IMR-90 (cell line): Measurements from ENCODE around the gene ZNF169. TPM values are rescaled to one million over a fixed set of nuclear protein-coding genes. Genes with fewer than 3 reads are reported as not detected.

Source experiments
- ATAC-seq: fragments of 200-7000 bp; cut with Tn5 transposase; 2 replicates; pipeline ENCODE4 v1.9.1; 2020; ENCODE audit warnings: low read depth, mild to moderate bottlenecking, moderate library complexity
- BruUV-seq: library from RNA; stranded (reverse); fragments of 400-500 nt; replicated peaks from 2 replicates; lab custom pipeline; 2021; lab: Mats Ljungman, UMichigan
- CTCF ChIA-PET: fragments of 300-600 bp; formaldehyde crosslinking; extraction: SDS; loops from one replicate; lab custom pipeline; 2021; ENCODE audit warnings: antibody characterized with exemption; lab: Yijun Ruan, JAX
- POLR2A ChIA-PET: fragments of 300-600 bp; sonication (Branson Sonifier 250); formaldehyde crosslinking; loops from one replicate; lab custom pipeline; 2022; ENCODE audit warnings: antibody characterized with exemption; ENCODE audit not compliant: unreplicated experiment; lab: Charles Lee
- DNase-seq: peaks from one replicate; pipeline ENCODE4 v3.0.0; 2013
- H2AFZ ChIP-seq: replicated peaks from 2 replicates; pipeline ENCODE3; 2013; ENCODE audit warnings: low read length, mild to moderate bottlenecking; ENCODE audit not compliant: poor library complexity
- H2AK5ac ChIP-seq: 2 replicates; pipeline ENCODE4 v1.6.1; 2013; ENCODE audit warnings: low read depth, low read length, inconsistent platforms
- H2AK9ac ChIP-seq: replicated peaks from 2 replicates; pipeline ENCODE3; 2013; ENCODE audit warnings: mild to moderate bottlenecking, low read depth, low read length, moderate library complexity; ENCODE audit not compliant: poor library complexity
- H2BK120ac ChIP-seq: 2 replicates; pipeline ENCODE4 v1.6.1; 2013; ENCODE audit warnings: low read depth, low read length, inconsistent platforms
- H2BK15ac ChIP-seq: 3 replicates; pipeline ENCODE4 v1.6.1; 2013; ENCODE audit warnings: low read depth, low read length, inconsistent platforms
- H2BK20ac ChIP-seq: 2 replicates; pipeline ENCODE4 v1.6.1; 2013; ENCODE audit warnings: low read depth, mild to moderate bottlenecking, inconsistent platforms, low read length, moderate library complexity
- H2BK5ac ChIP-seq: 2 replicates; pipeline ENCODE4 v1.6.1; 2013; ENCODE audit warnings: mild to moderate bottlenecking, low read depth, low read length, inconsistent platforms; ENCODE audit not compliant: poor library complexity, severe bottlenecking
- H3K14ac ChIP-seq: replicated peaks from 2 replicates; pipeline ENCODE4 v1.6.1; 2013; ENCODE audit warnings: low read depth, low read length, inconsistent platforms
- H3K18ac ChIP-seq: 2 replicates; pipeline ENCODE4 v1.6.1; 2013; ENCODE audit warnings: low read depth, low read length, control low read depth
- H3K23ac ChIP-seq: 2 replicates; pipeline ENCODE4 v1.6.1; 2013; ENCODE audit warnings: low read depth, low read length, inconsistent platforms
- H3K27ac ChIP-seq: 2 replicates; pipeline ENCODE4 v1.5.1; 2013; ENCODE audit warnings: mild to moderate bottlenecking, control low read depth, low read length; ENCODE audit not compliant: insufficient read depth
- H3K27me3 ChIP-seq: 2 replicates; pipeline ENCODE4 v1.6.1; 2013; ENCODE audit warnings: low read length; ENCODE audit not compliant: control insufficient read depth, insufficient read depth
- H3K36me3 ChIP-seq: 2 replicates; pipeline ENCODE4 v1.6.1; 2013; ENCODE audit warnings: low read length, mixed read lengths; ENCODE audit not compliant: control insufficient read depth, insufficient read depth
- H3K4ac ChIP-seq: 2 replicates; pipeline ENCODE4 v1.6.1; 2013; ENCODE audit warnings: low read depth, low read length, inconsistent platforms
- H3K4me1 ChIP-seq: 2 replicates; pipeline ENCODE4 v1.6.1; 2013; ENCODE audit warnings: low read length, mixed read lengths; ENCODE audit not compliant: control insufficient read depth, insufficient read depth
- H3K4me2 ChIP-seq: 2 replicates; pipeline ENCODE4 v1.6.1; 2013; ENCODE audit warnings: low read depth, mild to moderate bottlenecking, control low read depth, low read length, moderate library complexity
- H3K4me3 ChIP-seq: 2 replicates; pipeline ENCODE4 v1.5.1; 2013; ENCODE audit warnings: low read depth, mild to moderate bottlenecking, control low read depth, low read length, moderate library complexity; ENCODE audit not compliant: insufficient read depth
- H3K56ac ChIP-seq: 2 replicates; pipeline ENCODE4 v1.6.1; 2013; ENCODE audit warnings: low read length, inconsistent platforms; ENCODE audit not compliant: insufficient read depth; ENCODE audit errors: extremely low read depth
- H3K79me1 ChIP-seq, 2 experiments: 2 replicates each; pipeline ENCODE4 v1.6.1; 2013; ENCODE audit warnings: low read length in 2 of 2, inconsistent platforms in 1 of 2, low read depth in 1 of 2
- H3K9ac ChIP-seq: 2 replicates; pipeline ENCODE4 v1.6.1; 2013; ENCODE audit warnings: low read depth, low read length, control low read depth
- H3K9me1 ChIP-seq: 2 replicates; pipeline ENCODE4 v1.6.1; 2013; ENCODE audit warnings: low read length, inconsistent platforms; ENCODE audit not compliant: insufficient read depth
- H3K9me3 ChIP-seq: 2 replicates; pipeline ENCODE4 v1.6.1; 2013; ENCODE audit warnings: low read length; ENCODE audit not compliant: control insufficient read depth, insufficient read depth
- H4K20me1 ChIP-seq: 2 replicates; pipeline ENCODE4 v1.6.1; 2013; ENCODE audit warnings: low read length, inconsistent platforms; ENCODE audit not compliant: insufficient read depth
- H4K5ac ChIP-seq: 2 replicates; pipeline ENCODE4 v1.6.1; 2013; ENCODE audit warnings: mild to moderate bottlenecking, low read depth, low read length, control low read depth
- H4K8ac ChIP-seq, 2 experiments: 2 replicates each; pipeline ENCODE4 v1.6.1; 2013; ENCODE audit warnings: low read depth in 2 of 2, low read length in 2 of 2, control low read depth in 1 of 2, inconsistent platforms in 1 of 2
- H4K91ac ChIP-seq: 2 replicates; pipeline ENCODE4 v1.6.1; 2013; ENCODE audit warnings: low read depth, low read length, inconsistent platforms; ENCODE audit not compliant: insufficient read depth
- BHLHE40 ChIP-seq: fragments of 150-350 bp; IDR thresholded peaks from 2 replicates; pipeline ENCODE4 v1.6.1; 2016; ENCODE audit warnings: mild to moderate bottlenecking, low read depth, low read length
- CEBPB ChIP-seq: IDR thresholded peaks from 2 replicates; pipeline ENCODE4 v1.6.1; 2012; ENCODE audit warnings: low read depth, low read length, improper control_type of control experiment
- MAZ ChIP-seq: IDR thresholded peaks from 2 replicates; pipeline ENCODE4 v1.6.1; 2012; ENCODE audit warnings: low read depth, mild to moderate bottlenecking, low read length, improper control_type of control experiment, moderate library complexity, borderline replicate concordance
- MXI1 ChIP-seq: IDR thresholded peaks from 2 replicates; pipeline ENCODE4 v1.6.1; 2012; ENCODE audit warnings: low read depth, mild to moderate bottlenecking, low read length, moderate library complexity, borderline replicate concordance
- NFE2L2 ChIP-seq: fragments of 150-350 bp; IDR thresholded peaks from 2 replicates; pipeline ENCODE4 v1.6.1; 2016; ENCODE audit warnings: low read depth, mild to moderate bottlenecking, low read length
- POLR2A ChIP-seq: IDR thresholded peaks from 2 replicates; pipeline ENCODE4 v1.6.1; 2012; ENCODE audit warnings: mild to moderate bottlenecking, low read depth, low read length
- RAD21 ChIP-seq: IDR thresholded peaks from 2 replicates; pipeline ENCODE4 v1.6.1; 2012; ENCODE audit warnings: low read length, improper control_type of control experiment
- WGBS, 2 experiments: methylation state at CpG; one replicate each; pipeline versions ENCODE4 v1.1.5 to v1.1.7; 2013; ENCODE audit warnings: missing lambda C conversion rate in 2 of 2; ENCODE audit not compliant: insufficient read length in 1 of 2; ENCODE audit errors: extremely low coverage in 2 of 2; 5-methylcytosine and 5-hydroxymethylcytosine counted together
- dilution Hi-C: fragments of 300-500 bp; cut with HindIII; formaldehyde crosslinking; loops from one replicate; pipeline ENCODE4 v1.14.3; 2018; ENCODE audit warnings: low sequenced_read_pairs; ENCODE audit not compliant: unreplicated experiment
- in situ Hi-C: fragments of 300-500 bp; cut with MboI; formaldehyde crosslinking; loops from 3 replicates; pipeline ENCODE4 v1.14.3; 2019; ENCODE audit warnings: low sequenced_read_pairs, inconsistent platforms, mixed read lengths
- intact Hi-C: fragments of 100-400 bp; cut with micrococcal nuclease; formaldehyde crosslinking; loops from 2 replicates; pipeline ENCODE4 v1.10.0; 2022
- polyA plus RNA-seq, 3 experiments: library from polyadenylated mRNA; depleted of rRNA; stranded (reverse); fragments of >200 nt; gene quantifications; 2 replicates each; pipeline ENCODE4 v1.2.3, GENCODE V29; 2012; ENCODE audit warnings: low replicate concordance in 1 of 3
- total RNA-seq: library from RNA; depleted of rRNA; stranded (reverse); fragments of >200 nt; gene quantifications from 2 replicates; pipeline ENCODE4 v1.2.3, GENCODE V29; 2012
- TF ChIP-seq, protein P1 (sequence below): conservative IDR thresholded peaks from 2 replicates; pipeline ENCODE4 v1.5.1; 2012; ENCODE audit warnings: mild to moderate bottlenecking, low read depth, low read length, improper control_type of control experiment
- TF ChIP-seq, protein P2 (sequence below): fragments of 150-350 bp; IDR thresholded peaks from 2 replicates; pipeline ENCODE4 v1.6.1; 2017; ENCODE audit warnings: mild to moderate bottlenecking, antibody characterized with exemption, low read length, low read depth

Gene ZNF169
- total and polyA plus RNA-seq, 2 of the 4 experiments (the other 2 are of a cell fraction), result 2.7 to 3.2 TPM

DNA sequence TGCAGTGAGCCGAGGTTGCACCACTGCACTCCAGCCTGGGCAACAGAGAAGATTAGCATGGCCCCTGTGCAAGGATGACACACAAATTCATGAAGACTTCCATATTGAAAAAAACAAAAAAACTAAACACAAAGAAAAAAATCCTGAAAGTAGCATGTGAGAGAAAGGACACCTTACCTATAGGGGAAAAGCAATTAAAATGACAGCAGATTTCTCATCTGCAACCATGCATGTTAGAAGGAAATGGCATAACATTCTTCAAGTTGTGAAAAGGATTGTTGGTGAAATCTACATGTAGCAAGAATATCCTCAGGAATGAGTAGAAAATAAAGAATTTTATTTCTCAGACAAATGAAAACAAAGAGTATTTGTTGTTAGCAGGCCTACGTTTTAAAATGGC lies 13.4 kb upstream of the ZNF169 start:
- DNase-seq (no peak), ATAC-seq (no peak)
- Histone ChIP-seq H3K9me1 (no peaks in the 10 kb centered on the region), H4K20me1 (no peaks in the 10 kb centered on the region), H2BK5ac (no peak overlapping the region), H3K14ac (no peak overlapping the region), H4K91ac (no peak overlapping the region), H3K9ac (no peak overlapping the region), H2BK15ac (no peak overlapping the region), H2AK5ac (no peak overlapping the region), H3K18ac (no peak overlapping the region), H3K4me1 (no peaks in the 10 kb centered on the region), H3K56ac (no peak overlapping the region), H3K4me3 (no peak overlapping the region), H3K27ac (no peak overlapping the region), H2AFZ (no peak overlapping the region), H3K36me3 (no peaks in the 10 kb centered on the region), H2BK20ac (no peak overlapping the region), H4K5ac (no peak overlapping the region), H2AK9ac (no peak overlapping the region), H3K27me3 (no peaks in the 10 kb centered on the region), H3K4me2 (no peak overlapping the region), H3K23ac (no peak overlapping the region), H3K4ac (no peak overlapping the region), H4K8ac (no peak overlapping the region), H3K9me3 (no peaks in the 10 kb centered on the region), H2BK120ac (no peak overlapping the region), H3K79me1 (no peaks in the 10 kb centered on the region)
- in situ Hi-C loops, result loop anchor here (25.0 kb wide), 2 partner anchors 383 to 508 kb away; no protein-coding TSS in a partner anchor
- intact Hi-C loops, result no loop called here
- TF ChIP-seq NFE2L2 (no peak), BHLHE40 (no peak), POLR2A (no peak), MAZ (no peak), RAD21 (no peak), CEBPB (no peak), MXI1 (no peak)
- TF ChIP-seq, protein P1, sequence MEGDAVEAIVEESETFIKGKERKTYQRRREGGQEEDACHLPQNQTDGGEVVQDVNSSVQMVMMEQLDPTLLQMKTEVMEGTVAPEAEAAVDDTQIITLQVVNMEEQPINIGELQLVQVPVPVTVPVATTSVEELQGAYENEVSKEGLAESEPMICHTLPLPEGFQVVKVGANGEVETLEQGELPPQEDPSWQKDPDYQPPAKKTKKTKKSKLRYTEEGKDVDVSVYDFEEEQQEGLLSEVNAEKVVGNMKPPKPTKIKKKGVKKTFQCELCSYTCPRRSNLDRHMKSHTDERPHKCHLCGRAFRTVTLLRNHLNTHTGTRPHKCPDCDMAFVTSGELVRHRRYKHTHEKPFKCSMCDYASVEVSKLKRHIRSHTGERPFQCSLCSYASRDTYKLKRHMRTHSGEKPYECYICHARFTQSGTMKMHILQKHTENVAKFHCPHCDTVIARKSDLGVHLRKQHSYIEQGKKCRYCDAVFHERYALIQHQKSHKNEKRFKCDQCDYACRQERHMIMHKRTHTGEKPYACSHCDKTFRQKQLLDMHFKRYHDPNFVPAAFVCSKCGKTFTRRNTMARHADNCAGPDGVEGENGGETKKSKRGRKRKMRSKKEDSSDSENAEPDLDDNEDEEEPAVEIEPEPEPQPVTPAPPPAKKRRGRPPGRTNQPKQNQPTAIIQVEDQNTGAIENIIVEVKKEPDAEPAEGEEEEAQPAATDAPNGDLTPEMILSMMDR, result no peak
- TF ChIP-seq, protein P2, sequence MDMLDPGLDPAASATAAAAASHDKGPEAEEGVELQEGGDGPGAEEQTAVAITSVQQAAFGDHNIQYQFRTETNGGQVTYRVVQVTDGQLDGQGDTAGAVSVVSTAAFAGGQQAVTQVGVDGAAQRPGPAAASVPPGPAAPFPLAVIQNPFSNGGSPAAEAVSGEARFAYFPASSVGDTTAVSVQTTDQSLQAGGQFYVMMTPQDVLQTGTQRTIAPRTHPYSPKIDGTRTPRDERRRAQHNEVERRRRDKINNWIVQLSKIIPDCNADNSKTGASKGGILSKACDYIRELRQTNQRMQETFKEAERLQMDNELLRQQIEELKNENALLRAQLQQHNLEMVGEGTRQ, result no peak
- BruUV-seq, result no TSS peak
- WGBS, 2 experiments, result no CpG with 5 or more reads among the region's 2 CpGs
- ChIA-PET CTCF (interaction anchor here (0.7 kb wide), 1 partner anchor 609 kb away, joined by 3 read pairs; no protein-coding TSS in a partner anchor), POLR2A (no interaction called here)
- dilution Hi-C loops, result no loop called here
